ENCODE results near the gene GP2. TPM values are rescaled to one million over a fixed set of nuclear protein-coding genes. Genes with fewer than 3 reads are reported as not detected.

Gene GP2
- polyA plus RNA-seq (ENCODE audit: insufficient read length in 4 of 4) = 1 to 10 TPM in 3 of 4 donors, not detected in 1; 2.6 to 7.4 (median 2.7) TPM

GRCh38 chr16:20327444-20328041, at the start of gene GP2:
GP2 (minus strand) TSS chr16:20327513; CDS start chr16:20326431, 1,082 bp downstream.
- DNase-seq (ENCODE audit: low read depth in 4 of 4, low spot score in 3 of 4) = no peak

DNA sequence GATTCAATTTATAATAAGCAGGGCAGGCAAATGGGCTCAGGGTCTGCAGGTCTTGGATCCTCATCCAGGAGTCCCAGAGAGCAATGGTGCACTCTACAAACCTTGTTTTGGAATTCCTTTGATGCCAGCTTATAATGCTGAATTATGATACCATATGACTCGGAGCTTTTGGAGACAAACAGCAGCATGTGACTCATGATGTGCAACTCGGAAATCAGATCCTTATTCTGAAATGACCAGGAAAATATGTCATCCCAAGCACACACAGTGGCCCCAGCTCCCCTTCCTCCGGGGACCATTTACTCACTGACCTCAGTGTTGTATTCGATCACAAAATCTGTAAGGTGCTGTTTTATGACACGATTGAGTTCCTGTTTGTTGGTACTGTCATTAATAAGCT, 45.4 kb upstream of the GP2 start:
- DNase-seq (ENCODE audit: low read depth in 4 of 4, low spot score in 3 of 4) = no peak

DNA sequence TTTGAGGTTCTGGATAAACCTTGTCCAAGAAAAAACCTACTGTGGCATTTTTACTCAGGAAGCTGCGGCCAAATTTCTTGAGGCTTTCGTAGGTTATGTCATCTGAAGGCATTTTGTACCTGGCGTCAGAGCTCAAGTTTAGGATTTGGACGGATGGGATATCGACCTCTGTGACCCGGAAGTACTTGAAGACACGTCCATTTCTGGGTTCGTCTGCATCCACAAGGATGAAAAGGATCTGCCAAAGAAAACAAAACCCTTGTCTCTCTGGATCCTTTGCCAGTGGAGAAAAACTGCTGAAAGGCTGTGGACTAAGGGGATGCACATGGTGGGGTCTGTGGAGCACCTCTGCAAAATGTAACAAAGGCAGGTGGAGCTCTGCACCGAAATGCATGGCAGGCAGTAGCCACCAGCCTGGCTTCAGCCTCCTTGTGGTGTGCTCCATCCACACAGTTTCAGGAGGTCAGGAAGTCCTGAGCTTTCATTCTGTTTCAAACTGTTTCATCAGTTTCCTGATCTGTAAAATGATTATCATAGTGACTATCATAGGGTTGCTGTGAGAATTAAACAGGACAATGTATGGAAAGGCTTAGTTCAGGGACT, 42.2 kb upstream of the GP2 start:
- DNase-seq (ENCODE audit: low read depth in 4 of 4, low spot score in 3 of 4) = no peak

DNA sequence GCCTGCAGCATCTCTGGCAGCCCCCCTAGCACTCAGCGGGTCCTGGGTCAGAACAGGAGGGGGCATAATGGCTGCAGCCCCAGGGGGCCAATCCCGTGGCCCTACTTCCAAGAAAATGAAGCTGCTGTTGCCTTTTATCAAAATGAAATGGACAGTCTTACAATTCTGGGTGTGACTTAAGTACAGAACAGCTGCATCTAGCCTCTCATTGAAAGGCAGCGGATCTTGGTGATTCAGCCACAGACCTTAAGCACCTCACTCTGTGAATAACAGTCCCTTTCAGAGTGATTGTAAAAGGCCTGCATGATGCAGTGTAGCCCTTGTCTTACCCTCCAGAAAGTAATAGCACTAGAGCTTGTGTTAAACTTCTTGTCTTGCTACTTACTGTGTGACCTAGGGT, 36.7 kb upstream of the GP2 start:
- DNase-seq (ENCODE audit: low read depth in 4 of 4, low spot score in 3 of 4) = no peak

DNA sequence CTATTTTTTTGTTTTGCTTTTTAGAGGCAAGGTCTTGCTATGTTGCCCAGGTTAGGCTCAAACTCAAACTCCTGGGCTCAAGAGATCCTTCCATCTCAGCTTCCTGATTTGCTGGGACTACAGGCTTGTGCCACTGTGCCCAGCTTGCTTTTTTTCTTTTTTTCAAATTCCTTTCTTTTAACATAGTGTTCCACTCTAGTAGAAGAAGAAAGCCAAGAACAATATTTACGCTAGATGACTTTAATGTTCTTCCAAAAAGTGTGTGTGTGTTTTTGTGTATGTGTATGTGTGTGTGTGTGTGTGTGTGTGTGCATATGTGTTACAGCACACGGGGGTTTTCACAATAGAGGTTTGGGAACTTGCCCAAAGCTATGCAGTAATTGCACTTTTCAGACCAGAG, 35.9 kb upstream of the GP2 start:
- DNase-seq (ENCODE audit: low read depth in 4 of 4, low spot score in 3 of 4) = no peak

- DNase-seq (ENCODE audit: low read depth in 4 of 4, low spot score in 3 of 4) = no peak
Measured at GRCh38 chr16:20359997-20360396, 32.7 kb upstream of the GP2 start.

GRCh38 chr16:20355114-20355782, 27.9 kb upstream of the GP2 start:
- DNase-seq (ENCODE audit: low read depth in 4 of 4, low spot score in 3 of 4) = no peak

GRCh38 chr16:20353379-20353778, 26.1 kb upstream of the GP2 start:
- DNase-seq (ENCODE audit: low read depth in 4 of 4, low spot score in 3 of 4) = no peak

- DNase-seq (ENCODE audit: low read depth in 4 of 4, low spot score in 3 of 4) = no peak
Measured at GRCh38 chr16:20352615-20353014, 25.3 kb upstream of the GP2 start, which contains the start of gene UMOD. UMOD (minus strand) TSS chr16:20352715; CDS start chr16:20350737, 1,978 bp downstream.

- no peak for DNase-seq (ENCODE audit: low read depth in 4 of 4, low spot score in 3 of 4)
Measured at GRCh38 chr16:20349615-20350014, 22.3 kb upstream of the GP2 start.

DNA sequence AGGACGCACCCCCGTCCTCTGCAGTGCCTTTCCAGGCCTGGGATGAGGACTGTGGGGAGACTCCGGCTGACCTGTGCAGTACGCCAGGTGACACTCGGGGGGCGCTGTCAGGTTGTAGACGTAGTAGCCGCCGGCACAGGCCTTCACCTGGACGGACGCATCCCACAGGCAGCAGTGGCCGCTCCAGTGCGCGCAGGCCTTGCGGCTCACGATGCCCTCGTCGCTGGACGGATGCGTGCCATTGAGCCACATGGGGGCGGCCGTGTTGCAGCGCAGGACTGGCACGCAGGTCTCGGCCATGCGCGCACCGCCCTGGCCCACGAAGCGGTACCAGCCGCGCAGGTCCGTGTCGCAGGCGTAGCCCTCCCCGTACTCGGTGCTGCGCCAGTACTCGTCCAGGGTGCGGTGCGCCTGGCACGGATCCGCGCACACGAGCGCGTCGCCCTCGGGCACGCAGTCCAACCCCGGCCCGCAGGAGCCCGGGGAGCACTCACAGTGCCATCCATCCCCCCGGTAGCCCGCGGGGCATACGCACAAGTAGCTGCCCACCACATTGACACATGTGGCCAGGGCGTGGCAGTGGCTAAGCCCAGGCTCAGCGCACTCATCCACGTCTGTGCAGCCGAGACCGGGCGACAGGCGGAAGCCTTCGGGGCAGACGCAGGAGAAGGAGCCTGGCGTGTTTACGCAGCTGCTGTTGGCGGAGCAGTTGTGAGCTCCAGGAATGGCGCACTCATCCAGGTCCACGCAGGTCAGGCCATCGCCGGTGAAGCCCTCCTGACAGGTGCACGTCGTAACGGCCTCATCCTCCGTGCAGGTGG, 21.3 kb upstream of the GP2 start:
- no peak for DNase-seq (ENCODE audit: low read depth in 4 of 4, low spot score in 3 of 4)

DNA sequence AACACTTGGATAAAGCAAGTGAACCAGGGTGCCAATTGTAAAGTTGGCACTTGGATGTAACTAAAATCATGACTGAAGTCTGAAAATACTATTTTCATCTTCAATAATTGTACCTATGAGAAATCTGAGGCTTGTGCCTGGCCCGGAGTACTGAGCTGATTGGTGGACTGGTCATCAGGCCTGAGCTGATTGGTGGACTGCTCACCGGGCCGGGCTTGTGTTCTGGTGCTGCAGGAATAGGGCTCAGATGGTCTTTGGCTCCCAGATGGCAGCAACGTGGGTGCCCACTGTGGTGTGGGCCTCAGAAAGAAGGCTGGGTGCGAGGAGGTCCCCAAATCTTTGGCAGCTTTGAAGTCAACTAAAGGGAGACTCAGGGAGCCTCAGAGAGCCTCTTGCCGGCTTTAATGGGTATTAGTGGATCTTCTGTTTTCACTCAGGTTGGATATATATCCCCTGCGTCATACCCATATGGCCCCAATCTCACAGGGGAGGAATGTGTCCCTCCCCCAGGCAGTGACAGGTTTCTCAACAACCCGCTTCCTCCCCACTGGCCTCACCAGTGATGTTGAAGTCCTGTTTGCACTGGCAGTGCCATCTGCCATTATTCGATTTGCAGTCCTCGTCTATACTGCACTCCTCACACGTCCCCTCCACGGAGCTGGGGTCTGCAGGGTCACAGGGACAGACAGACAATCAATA, 20.5 kb upstream of the GP2 start:
- no peak for DNase-seq (ENCODE audit: low read depth in 4 of 4, low spot score in 3 of 4)

DNA sequence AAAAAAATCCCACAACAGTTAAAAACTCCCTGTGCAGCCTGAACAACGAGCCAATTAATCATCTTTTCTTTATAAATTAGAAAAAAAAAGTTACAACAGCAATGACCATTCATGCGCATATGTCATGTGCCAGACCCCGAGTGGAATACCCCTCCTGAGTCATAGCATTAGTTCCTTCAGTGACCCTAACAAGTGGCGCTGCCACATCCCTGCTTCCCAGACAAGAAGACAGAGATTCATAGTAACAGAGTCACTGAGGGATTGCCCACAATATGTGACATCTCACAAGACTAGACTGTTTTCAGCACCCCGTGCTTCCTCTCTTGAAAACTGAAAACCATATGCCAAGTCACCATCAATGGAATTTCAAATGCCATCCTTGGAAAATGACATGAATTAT, 17.3 kb upstream of the GP2 start:
- DNase-seq (ENCODE audit: low read depth in 4 of 4, low spot score in 3 of 4) = no peak

GRCh38 chr16:20339744-20340143, 12.4 kb upstream of the GP2 start:
- no peak for DNase-seq (ENCODE audit: low read depth in 4 of 4, low spot score in 3 of 4)

DNA sequence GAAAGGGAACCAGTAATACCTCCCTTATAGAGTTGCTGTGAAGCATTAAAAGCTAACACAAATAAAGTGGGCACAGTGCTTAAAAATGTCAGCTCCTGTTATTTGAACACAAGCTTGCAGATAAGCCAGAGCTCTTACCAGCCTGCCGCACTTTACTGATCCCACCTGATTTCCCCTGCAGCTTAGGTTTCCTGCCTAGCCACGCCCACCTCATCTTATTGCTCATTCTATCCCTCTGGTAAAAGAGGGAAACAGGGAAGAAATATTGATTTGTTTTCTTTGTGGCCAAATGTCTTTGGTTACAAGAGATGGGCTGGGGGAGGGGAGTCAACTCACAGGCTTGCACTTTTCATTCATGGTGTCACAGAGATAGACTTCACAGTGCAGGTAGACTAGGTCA, 9.6 kb upstream of the GP2 start:
- no peak for DNase-seq (ENCODE audit: low read depth in 4 of 4, low spot score in 3 of 4)

DNA sequence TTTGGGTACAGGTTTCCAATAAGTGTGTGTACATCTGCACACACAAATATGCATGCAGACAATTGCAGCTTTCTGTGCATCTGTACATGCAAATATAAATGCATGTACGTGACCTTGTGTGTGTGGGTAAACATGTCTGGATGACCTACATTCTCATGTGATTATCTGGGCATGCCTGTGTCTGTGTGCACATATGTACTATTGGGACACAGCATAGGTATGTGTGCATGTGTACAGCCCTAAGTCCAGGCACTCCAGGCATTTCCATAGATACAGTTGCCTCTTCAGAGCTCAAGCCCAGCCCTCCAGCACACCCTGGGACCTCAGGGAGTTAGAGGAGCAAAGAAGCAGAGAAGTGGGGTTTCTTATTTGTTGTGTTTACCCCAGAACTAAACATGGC, 7.1 kb upstream of the GP2 start:
- DNase-seq (ENCODE audit: low read depth in 4 of 4, low spot score in 3 of 4) = no peak

GRCh38 chr16:20333120-20333519, 5.8 kb upstream of the GP2 start:
- DNase-seq (ENCODE audit: low read depth in 4 of 4, low spot score in 3 of 4) = no peak

DNA sequence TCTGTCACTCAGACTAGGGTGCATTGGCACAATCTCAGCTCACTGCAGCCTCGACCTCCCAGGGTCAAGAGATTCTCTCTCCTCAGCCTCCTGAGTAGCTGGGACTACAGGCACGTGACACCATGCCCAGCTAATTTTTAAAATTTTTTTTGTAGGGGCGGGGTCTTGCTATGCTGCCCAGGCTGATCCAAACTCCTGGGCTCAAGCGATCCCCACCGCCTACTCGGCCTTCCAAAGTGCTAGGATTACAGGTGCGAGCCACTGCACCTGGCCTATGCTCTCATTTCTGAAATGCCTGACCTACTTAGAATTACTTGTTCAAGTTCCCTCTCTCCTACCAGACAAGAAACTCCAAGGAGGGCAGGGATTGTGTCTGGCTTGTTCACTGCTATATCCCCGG, 5.1 kb upstream of the GP2 start:
- no peak for DNase-seq (ENCODE audit: low read depth in 4 of 4, low spot score in 3 of 4)

DNA sequence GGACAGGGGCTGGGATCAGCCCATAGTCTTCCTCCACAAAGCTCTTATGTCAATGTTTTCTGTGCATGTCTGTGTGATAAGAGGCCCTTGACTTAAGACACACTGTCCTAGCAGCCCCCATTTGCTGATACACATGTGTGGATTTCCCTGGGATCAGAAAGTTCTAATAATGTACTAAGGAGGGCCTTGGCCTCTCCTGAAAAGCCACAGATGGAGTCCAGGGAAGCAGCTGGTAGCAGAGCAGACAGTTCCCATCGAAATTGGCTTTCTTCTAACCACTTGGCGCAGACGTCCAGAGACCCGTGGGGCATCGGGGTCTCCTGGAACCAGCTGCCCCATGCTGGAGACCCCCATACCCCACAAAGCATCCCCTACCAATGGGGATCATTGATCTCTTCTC, 4.3 kb upstream of the GP2 start:
- no peak for DNase-seq (ENCODE audit: low read depth in 4 of 4, low spot score in 3 of 4)

DNA sequence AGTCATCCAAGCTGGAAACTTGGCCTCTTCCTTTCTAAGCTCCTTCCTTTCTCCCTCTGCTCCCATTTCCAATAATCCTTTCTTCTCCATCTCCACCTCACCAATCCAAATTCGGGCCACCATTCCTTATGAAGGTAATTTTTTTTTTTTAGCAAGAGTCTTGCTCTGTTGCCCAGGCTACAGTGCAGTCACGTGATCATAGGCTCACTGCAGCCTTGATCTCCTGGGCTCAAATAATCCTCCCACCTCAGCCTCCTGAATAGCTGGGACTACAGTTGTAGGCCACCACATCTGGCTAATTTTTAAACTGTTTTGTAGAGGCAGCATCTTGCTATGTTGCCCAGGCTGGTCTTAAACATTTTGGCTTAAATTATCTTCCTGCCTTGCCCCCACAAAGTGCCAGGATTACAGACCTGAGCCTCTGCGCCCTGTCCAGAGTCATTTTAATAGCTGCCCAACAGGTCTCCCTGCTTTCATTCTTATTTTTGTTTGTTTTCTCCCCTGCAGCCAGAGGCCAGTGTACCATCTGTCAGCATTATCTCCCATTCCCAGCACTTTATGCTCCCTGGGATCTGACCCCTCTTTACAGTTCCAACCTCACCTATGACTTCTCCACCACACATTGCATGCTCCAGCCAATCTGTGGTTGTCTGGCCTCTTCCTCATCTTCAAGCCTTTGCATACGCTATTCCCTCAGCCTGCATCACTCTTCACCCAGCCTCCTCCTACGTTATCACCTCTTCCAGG, 2.3 kb upstream of the GP2 start:
- DNase-seq (ENCODE audit: low read depth in 4 of 4, low spot score in 3 of 4) = no peak
